Body of pancreas (tissue), 4 donors: ENCODE measurements around the gene WNK4.

ENCODE experiments used
- POLR2A ChIP-seq, 3 donors: fragments of 450-650 bp; IDR thresholded peaks; one replicate each; pipeline ENCODE4 v1.6.1; 2016; ENCODE audit warnings: antibody characterized with exemption in 3 of 3, mild to moderate bottlenecking in 2 of 3
- TF ChIP-seq, protein P1 (sequence below), 7 experiments: fragments of 450-650 bp in 4 of 7; fragments of 200-600 bp in 3 of 7; sonication (generic) in 3 of 7; IDR thresholded peaks; one replicate each; pipeline ENCODE4 v1.5.1; 2016 to 2019; ENCODE audit warnings: antibody characterized with exemption in 7 of 7

DNA sequence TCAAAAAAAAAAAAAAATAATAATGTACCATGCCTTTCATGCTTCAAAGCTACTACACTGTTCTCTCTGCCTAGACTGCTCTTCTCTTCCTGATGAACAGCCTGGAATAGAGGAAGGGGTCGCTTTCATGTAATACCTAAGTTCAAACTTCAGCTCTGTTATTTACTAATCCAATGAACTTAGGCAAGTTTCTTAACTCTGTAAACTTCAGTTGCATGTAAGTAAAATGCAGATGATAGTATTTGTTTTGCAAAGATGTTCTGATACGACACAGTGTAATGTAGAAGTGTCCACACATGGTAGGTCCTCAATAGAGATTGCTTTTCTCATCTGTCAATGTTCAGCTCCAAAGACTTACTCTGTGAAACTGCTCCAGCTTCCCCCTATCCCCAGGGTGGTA, 11.5 kb downstream of the WNK4 start:
- TF ChIP-seq, protein P1, sequence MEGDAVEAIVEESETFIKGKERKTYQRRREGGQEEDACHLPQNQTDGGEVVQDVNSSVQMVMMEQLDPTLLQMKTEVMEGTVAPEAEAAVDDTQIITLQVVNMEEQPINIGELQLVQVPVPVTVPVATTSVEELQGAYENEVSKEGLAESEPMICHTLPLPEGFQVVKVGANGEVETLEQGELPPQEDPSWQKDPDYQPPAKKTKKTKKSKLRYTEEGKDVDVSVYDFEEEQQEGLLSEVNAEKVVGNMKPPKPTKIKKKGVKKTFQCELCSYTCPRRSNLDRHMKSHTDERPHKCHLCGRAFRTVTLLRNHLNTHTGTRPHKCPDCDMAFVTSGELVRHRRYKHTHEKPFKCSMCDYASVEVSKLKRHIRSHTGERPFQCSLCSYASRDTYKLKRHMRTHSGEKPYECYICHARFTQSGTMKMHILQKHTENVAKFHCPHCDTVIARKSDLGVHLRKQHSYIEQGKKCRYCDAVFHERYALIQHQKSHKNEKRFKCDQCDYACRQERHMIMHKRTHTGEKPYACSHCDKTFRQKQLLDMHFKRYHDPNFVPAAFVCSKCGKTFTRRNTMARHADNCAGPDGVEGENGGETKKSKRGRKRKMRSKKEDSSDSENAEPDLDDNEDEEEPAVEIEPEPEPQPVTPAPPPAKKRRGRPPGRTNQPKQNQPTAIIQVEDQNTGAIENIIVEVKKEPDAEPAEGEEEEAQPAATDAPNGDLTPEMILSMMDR (IDR thresholded peaks at IDR 0.05), result no peak
- TF ChIP-seq POLR2A (IDR thresholded peaks at IDR 0.05), result no peak
